GM12872 (cell line): Measurements from ENCODE around the gene RSBN1.

Source experiments
- TF ChIP-seq, protein P1 (sequence below): IDR thresholded peaks from 3 replicates; pipeline ENCODE4 v1.5.1; 2011; ENCODE audit warnings: low read depth, mild to moderate bottlenecking, low read length, moderate library complexity; ENCODE audit not compliant: insufficient read depth

Gene RSBN1

DNA sequence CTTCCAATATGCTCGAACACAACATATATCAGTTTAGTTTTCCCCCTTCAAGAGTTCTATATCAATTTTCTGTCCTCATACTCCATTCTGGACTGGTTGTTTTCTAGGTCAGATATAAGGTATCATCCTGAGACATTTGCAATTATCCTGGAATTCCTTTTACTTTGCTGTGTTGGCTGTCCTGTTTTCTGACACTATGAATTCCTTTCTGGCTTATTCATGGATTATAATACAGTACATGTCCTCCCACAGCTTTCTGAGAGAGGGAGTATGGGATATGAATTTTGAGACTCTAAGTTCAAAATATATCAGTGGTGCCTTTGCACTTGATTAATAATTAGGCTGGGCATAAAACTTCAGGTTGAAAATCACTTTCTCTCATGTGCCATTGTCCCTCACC is 64.9 kb downstream of the RSBN1 start:
- TF ChIP-seq, protein P1, sequence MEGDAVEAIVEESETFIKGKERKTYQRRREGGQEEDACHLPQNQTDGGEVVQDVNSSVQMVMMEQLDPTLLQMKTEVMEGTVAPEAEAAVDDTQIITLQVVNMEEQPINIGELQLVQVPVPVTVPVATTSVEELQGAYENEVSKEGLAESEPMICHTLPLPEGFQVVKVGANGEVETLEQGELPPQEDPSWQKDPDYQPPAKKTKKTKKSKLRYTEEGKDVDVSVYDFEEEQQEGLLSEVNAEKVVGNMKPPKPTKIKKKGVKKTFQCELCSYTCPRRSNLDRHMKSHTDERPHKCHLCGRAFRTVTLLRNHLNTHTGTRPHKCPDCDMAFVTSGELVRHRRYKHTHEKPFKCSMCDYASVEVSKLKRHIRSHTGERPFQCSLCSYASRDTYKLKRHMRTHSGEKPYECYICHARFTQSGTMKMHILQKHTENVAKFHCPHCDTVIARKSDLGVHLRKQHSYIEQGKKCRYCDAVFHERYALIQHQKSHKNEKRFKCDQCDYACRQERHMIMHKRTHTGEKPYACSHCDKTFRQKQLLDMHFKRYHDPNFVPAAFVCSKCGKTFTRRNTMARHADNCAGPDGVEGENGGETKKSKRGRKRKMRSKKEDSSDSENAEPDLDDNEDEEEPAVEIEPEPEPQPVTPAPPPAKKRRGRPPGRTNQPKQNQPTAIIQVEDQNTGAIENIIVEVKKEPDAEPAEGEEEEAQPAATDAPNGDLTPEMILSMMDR = no peak

DNA sequence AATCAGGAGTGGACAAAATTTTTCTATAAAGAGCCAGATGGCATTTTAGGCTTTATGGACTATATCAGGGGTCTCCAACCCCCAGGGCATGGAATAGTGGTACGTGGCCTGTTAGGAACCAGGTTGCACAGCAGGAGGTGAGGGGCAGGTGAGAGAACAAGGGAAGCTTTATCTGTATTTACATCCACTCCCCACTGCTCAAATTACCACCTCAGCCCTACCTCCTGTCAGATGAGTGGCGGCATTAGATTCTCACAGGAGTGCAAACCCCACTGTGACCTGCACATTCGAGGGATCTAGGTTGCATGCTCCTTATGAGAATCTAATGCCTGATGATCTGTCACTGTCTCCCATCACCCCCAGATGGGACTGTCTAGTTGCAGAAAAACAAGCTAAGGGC is 66.9 kb downstream of the RSBN1 start:
- TF ChIP-seq, protein P1 = no peak

DNA sequence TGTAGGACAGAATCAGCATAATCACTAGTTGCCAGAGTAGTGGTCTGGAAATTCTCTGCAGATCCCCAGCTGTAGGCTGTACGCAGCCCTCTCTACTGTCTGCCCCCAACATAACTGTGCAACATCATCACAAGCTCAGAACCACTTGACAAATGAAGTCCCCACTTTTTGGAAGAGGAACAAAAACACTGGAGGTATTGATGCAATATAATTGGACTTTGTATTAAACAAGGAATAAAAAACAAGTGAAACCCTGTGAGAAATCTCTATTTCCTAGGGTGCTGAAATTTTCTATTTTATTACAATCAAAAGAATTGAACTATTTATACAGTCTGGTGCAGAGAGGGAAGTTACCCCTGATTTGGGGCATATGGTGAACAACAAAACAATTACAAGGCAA is 68.2 kb downstream of the RSBN1 start:
- TF ChIP-seq, protein P1 = no peak

DNA sequence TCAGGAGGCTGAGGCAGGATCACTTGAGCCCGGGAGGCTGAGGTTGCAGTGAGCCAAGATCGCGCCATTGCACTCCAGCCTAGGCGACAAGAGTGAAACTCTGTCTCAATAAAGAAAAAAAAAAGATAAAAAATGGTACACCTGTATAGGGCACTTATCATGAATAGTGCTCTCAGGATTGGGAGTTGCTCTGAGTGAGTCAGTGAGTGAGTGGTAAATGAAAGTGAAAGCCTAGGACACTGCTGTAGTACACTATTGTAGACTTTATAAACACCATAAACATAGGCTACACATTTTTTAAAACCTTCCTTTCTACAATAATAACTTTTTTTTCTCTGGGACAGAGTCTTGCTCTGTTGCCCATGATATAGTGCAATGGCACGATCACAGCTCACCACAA is 69.8 kb downstream of the RSBN1 start:
- TF ChIP-seq, protein P1 = no peak

DNA sequence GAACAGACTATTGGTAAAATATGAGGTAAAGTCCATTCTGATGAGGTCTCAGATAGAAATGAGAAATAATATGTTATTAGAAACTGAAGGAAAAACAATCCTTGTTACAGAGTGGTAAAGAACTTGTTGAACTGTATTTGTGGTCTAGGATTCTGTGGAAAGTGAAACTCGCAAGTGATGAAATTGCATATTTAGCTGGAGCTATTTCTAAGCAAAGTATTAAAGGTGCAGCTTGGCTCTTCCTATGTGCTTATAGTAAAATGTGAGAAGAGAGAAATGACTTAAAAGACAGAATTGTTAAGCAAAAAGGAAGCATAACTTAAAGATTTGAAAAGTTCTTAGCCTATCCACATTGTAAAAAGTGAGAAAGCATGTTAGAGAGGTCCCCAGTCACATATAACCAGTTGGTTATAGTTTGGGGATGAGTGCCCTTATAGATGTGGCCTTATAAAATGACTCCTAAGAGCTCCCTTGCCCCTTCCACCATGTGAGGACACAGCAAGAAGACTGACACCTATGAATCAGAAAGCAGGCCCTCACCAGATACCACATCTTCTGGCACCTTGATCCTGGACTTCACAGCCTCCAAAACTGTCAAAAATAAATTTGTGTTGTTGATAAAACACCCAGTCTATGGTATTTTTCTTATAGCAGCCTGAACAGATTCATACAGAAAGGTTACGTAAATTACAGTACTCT is 77.8 kb downstream of the RSBN1 start:
- TF ChIP-seq, protein P1 = no peak

DNA sequence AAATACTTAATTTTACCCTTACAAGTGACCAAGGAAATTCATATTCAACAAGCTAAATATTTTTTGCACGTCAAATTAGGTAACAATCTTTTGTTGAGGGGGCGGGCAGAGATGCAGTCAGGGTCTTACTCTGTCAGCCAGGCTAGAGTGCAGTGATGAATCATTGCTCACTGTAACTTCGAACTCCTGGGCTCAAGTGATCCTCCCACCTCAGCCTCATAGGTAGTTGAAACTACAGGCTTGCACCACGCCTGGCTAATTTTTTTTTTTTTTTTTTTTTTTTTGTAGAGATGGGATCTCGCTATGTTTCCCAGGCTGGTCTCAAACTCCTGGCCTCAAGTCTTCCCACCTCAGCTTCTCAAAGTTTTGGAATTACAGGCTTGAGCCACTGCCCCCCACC is 79.5 kb downstream of the RSBN1 start:
- TF ChIP-seq, protein P1 = no peak

DNA sequence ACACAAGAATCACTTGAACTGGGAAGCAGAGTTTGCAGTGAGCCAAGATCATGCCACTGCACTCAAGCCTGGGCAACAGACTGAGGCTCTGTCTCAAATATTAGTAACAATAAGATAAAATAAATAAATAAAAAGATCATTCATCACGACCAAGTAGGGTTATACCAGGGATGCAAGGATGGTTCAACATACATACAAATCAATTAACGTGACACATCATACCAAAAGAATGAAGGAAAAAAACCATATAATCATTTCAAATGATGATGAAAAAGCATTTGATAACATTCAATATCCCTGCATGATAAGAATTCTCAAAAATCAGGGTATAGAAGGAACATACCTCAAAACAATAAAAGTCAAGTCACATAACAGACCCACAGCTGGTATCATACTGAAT is 91.3 kb downstream of the RSBN1 start:
- TF ChIP-seq, protein P1 = no peak
